Coronary artery (tissue), 2 donors: Measurements from ENCODE around the gene KLHDC4.

Source experiments
- DNase-seq: peaks from one replicate; pipeline ENCODE4 v3.0.0-alpha.2; 2017; ENCODE audit warnings: low spot score
- H3K27ac ChIP-seq, 2 donors: fragments of 200-600 bp; sonication (generic); one replicate each; pipeline ENCODE4 v1.5.1; 2016 to 2019
- H3K4me3 ChIP-seq: fragments of 200-600 bp; sonication (generic); 2 replicates; pipeline ENCODE4 v1.5.1; 2016; ENCODE audit warnings: mild to moderate bottlenecking, moderate library complexity
- CTCF ChIP-seq: fragments of 200-600 bp; sonication (generic); IDR thresholded peaks from one replicate; pipeline ENCODE4 v1.5.1; 2019; ENCODE audit warnings: antibody characterized with exemption

Gene KLHDC4

GRCh38 chr16:87701505-87701921 is 64.3 kb downstream of the KLHDC4 start:
- Histone ChIP-seq H3K27ac (no peak overlapping the region), H3K4me3 (no peak overlapping the region)
- no peak for TF ChIP-seq CTCF
- DNase-seq, result no peak

GRCh38 chr16:87701078-87701460 is 64.7 kb downstream of the KLHDC4 start:
- no peak overlapping the region for H3K4me3 ChIP-seq
- no peak for TF ChIP-seq CTCF
- no peak for DNase-seq
- H3K27ac ChIP-seq, result no peak overlapping the region

- TF ChIP-seq CTCF, result no peak
- Histone ChIP-seq H3K4me3 (no peak overlapping the region), H3K27ac (no peak overlapping the region)
- no peak for DNase-seq
Observed at GRCh38 chr16:87700406-87701077, 65.2 kb downstream of the KLHDC4 start.

- TF ChIP-seq CTCF, result no peak
- DNase-seq, result no peak
- Histone ChIP-seq H3K4me3 (no peak overlapping the region), H3K27ac (no peak overlapping the region)
Observed at GRCh38 chr16:87698676-87699199, 67.0 kb downstream of the KLHDC4 start.

- DNase-seq, result no peak
- Histone ChIP-seq H3K4me3 (no peak overlapping the region), H3K27ac (no peak overlapping the region)
- no peak for TF ChIP-seq CTCF
Observed at GRCh38 chr16:87698241-87698640, 67.5 kb downstream of the KLHDC4 start.

- Histone ChIP-seq H3K4me3 (no peak overlapping the region), H3K27ac (no peak overlapping the region)
- TF ChIP-seq CTCF, result no peak
- no peak for DNase-seq
Observed at GRCh38 chr16:87697792-87698191, 68.0 kb downstream of the KLHDC4 start.

- H3K27ac ChIP-seq, result no peak overlapping the region
- H3K4me3 ChIP-seq, result no peak overlapping the region
- no peak for DNase-seq
- no peak for TF ChIP-seq CTCF
Observed at GRCh38 chr16:87697256-87697655, 68.5 kb downstream of the KLHDC4 start.
